GM12801 (cell line): Measurements from ENCODE around the gene RO60.

ENCODE experiments used
- CTCF ChIP-seq: IDR thresholded peaks from one replicate; pipeline ENCODE4 v1.5.1; 2011; ENCODE audit warnings: control low read depth; ENCODE audit not compliant: insufficient read length; ENCODE audit errors: extremely low read depth

RO60 gene

GRCh38 chr1:193103759-193104501, 44.5 kb downstream of the RO60 start:
- no peak for TF ChIP-seq CTCF

GRCh38 chr1:193104502-193104906, 45.1 kb downstream of the RO60 start:
- no peak for TF ChIP-seq CTCF

GRCh38 chr1:193104907-193105820, 45.8 kb downstream of the RO60 start, which contains the start of gene GLRX2:
TSS of gene GLRX2 (minus strand) at chr1:193105414. CDS start at chr1:193105382, 32 bp downstream.
- no peak for TF ChIP-seq CTCF

- no peak for TF ChIP-seq CTCF
Observed at GRCh38 chr1:193105821-193106177, 46.4 kb downstream of the RO60 start.

- no peak for TF ChIP-seq CTCF
Observed at GRCh38 chr1:193108471-193108870, 49.1 kb downstream of the RO60 start.
